H54 (cell line): ENCODE data around the gene PRPSAP2.
"Not testable (repeated sequence)": the region's sequence is repeated elsewhere in the genome, so short reads cannot be mapped to it uniquely, and the experiment has no call there.

Experiments
- DNase-seq: peaks from one replicate; pipeline ENCODE4 v3.0.0; 2011; ENCODE audit warnings: low spot score, mixed read lengths; ENCODE audit not compliant: insufficient read length
- FAIRE-seq: peaks from 3 replicates; lab custom pipeline; 2011; peaks lifted over from hg19 to GRCh38; lab: Jason Lieb, UNC
- POLR2A ChIP-seq: IDR thresholded peaks from 2 replicates; pipeline ENCODE4 v1.6.1; 2011; ENCODE audit warnings: low read depth, mild to moderate bottlenecking, low read length

The PRPSAP2 gene, protein sequence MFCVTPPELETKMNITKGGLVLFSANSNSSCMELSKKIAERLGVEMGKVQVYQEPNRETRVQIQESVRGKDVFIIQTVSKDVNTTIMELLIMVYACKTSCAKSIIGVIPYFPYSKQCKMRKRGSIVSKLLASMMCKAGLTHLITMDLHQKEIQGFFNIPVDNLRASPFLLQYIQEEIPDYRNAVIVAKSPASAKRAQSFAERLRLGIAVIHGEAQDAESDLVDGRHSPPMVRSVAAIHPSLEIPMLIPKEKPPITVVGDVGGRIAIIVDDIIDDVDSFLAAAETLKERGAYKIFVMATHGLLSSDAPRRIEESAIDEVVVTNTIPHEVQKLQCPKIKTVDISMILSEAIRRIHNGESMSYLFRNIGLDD

GRCh38 chr17:18857864-18858566 lies at the start of gene PRPSAP2:
PRPSAP2 (plus strand) TSS chr17:18858131; CDS start chr17:18865834, 7,703 bp downstream.
- FAIRE-seq, result no peak
- DNase-seq, result peak; percentile 97
- 0 out of 2 replicates have a peak, but pooled peaks have one; percentile 32 for TF ChIP-seq POLR2A

DNA sequence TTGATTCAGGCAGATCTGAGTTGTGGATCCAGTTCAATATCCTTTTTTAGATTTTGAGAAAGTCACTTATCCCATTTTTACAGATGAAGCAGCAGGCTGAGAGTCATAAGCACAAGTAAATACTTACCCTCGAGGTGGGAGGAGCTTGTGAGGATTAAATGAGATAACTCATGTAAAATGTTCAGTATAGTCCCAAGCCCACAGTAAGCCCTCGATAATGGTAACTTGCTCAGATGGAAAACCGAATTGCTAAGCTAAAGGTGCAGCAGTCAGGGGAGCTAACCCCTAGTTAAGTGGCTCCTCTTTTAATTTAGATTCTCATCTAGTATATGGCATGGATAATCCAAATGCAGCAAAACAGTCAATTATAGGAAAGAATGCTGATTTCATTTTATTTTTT lies 42.0 kb upstream of the PRPSAP2 start:
- FAIRE-seq, DNase-seq: not testable (repeated sequence)

GRCh38 chr17:18816489-18817371 lies 41.2 kb upstream of the PRPSAP2 start:
- FAIRE-seq, result peak; percentile 86
- not testable (repeated sequence) for DNase-seq

DNA sequence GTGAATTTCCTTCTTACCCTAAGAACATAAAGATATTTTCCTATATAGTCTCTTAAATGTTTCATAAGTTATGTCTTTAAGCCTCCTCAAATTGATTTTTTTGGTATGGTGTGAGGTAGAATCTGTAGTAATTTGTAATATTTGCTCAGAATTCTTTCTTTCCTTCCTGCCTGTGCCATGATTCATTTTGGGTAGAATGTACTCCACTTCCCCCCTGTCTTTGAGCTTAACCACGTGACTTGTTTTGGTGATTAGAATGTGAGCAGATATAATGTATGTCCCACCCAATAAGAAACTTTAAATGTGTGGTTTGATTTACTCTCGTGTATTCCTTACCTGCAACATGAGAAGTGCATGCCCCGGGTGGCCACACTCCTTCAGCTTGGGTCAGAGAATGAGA lies 36.5 kb upstream of the PRPSAP2 start:
- FAIRE-seq, DNase-seq: not testable (repeated sequence)

DNA sequence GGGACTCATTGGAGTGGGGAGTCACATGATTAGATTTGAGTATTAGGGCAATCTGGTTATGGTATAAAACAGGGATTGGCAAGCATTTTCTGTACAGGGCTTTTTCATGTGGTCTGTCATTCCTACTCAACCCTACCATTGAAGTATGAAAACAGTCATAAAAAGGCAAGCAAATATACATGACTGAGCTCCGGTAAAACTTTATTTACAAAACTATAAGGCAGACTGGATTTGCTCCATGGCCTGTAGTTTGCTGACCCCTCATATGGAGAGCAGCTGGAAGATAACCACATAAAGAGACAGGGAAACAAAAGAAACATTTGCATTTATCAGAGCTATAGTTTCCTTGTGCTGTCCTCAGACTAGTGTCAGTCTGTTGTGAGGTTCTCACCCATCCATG lies 30.3 kb upstream of the PRPSAP2 start:
- FAIRE-seq, DNase-seq: not testable (repeated sequence)

GRCh38 chr17:18848501-18848900 lies 9.4 kb upstream of the PRPSAP2 start:
- FAIRE-seq, result no peak
- no peak for TF ChIP-seq POLR2A

DNA sequence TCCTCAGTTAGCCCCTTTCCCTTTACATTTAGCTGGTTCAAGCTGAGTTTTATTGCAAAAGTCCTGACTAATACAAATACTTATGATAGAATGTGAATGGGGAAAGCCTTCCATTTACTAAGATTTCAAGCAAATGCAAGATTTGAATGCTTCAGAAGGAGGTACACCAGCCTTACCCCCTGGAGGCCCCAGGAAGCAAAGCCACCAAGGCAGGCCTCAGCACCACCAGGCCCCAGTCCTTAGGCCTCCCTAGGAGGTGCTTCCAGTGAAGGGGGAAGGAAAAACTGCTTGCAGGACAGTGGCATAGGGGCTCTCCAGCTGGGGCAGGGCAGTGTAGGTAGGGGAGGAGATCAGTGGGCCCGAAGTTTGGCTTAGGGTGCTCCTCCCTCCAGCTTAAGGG lies 7.3 kb upstream of the PRPSAP2 start:
- no peak for TF ChIP-seq POLR2A
- FAIRE-seq, result no peak
- no peak for DNase-seq

More at GRCh38 chr17:18848501-18848900, 9.4 kb upstream of the PRPSAP2 start:
- no peak for DNase-seq

- no peak for DNase-seq
- no peak for TF ChIP-seq POLR2A
- FAIRE-seq, result no peak
Measured at GRCh38 chr17:18851201-18851600, 6.7 kb upstream of the PRPSAP2 start.

GRCh38 chr17:18854956-18855355 lies 3.0 kb upstream of the PRPSAP2 start:
- DNase-seq (no peak), FAIRE-seq (no peak)
- TF ChIP-seq POLR2A, result no peak

- DNase-seq (peak; percentile 80), FAIRE-seq (peak; percentile 98)
- TF ChIP-seq POLR2A, result peak; percentile 70
Measured at GRCh38 chr17:18855831-18856569, 1.9 kb upstream of the PRPSAP2 start.

GRCh38 chr17:18856570-18856915 lies 1.4 kb upstream of the PRPSAP2 start:
- no peak for FAIRE-seq
- DNase-seq, result no peak
- TF ChIP-seq POLR2A, result no peak

- FAIRE-seq, result no peak
- no peak for DNase-seq
- no peak for TF ChIP-seq POLR2A
Measured at GRCh38 chr17:18858567-18859245, 775 bp downstream of the PRPSAP2 start.

DNA sequence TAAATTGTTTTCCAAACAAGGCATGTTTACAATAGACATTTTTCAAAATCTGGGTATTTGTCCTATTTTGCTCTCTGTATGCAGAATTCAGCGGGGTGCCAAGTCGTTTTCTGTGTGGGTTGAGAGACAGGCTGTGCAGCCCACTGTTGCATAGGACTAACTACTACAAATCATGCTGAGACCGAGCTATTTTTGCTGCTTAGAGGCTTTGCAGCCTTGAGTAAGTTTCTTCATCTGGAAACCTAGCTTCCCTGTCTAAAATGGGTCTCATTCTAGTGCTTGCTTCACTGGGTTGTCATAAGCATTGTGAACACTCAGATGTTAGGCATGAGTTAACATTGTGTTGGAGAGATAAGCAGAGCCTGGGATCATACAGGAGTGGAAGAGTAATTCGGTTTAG lies 1.3 kb downstream of the PRPSAP2 start:
- DNase-seq, result no peak
- no peak for FAIRE-seq

More for the DNA sequence above, 1.3 kb downstream of the PRPSAP2 start:
- no peak for TF ChIP-seq POLR2A
